ENCODE measurements around the gene HSD17B1.

Gene HSD17B1

GRCh38 chr17:42568341-42569111 lies 15.8 kb downstream of the HSD17B1 start:
- DNase-seq = no peak

- no peak for DNase-seq
Measured at GRCh38 chr17:42571435-42572225, 18.9 kb downstream of the HSD17B1 start.

GRCh38 chr17:42573095-42573494 lies 20.4 kb downstream of the HSD17B1 start:
- no peak for DNase-seq

GRCh38 chr17:42574463-42574862 lies 21.7 kb downstream of the HSD17B1 start:
- DNase-seq = no peak

GRCh38 chr17:42577140-42577531 lies 24.4 kb downstream of the HSD17B1 start:
- no peak for DNase-seq

- peak; percentile 91 to 93 for DNase-seq
Measured at GRCh38 chr17:42577532-42578281, 25.0 kb downstream of the HSD17B1 start, which contains the start of gene PSMC3IP. Gene PSMC3IP, minus strand, starts transcription at chr17:42577729. Its CDS starts 43 bp downstream, at chr17:42577686.

GRCh38 chr17:42578282-42578869 lies 25.7 kb downstream of the HSD17B1 start:
- peak; percentile 72 to 73 for DNase-seq

GRCh38 chr17:42579794-42580551 lies 27.2 kb downstream of the HSD17B1 start:
- DNase-seq = no peak

- no peak for DNase-seq
Measured at GRCh38 chr17:42581744-42582270, 29.1 kb downstream of the HSD17B1 start.

- DNase-seq = no peak
Measured at GRCh38 chr17:42584880-42585279, 32.2 kb downstream of the HSD17B1 start.

- no peak for DNase-seq
Measured at GRCh38 chr17:42585353-42585752, 32.6 kb downstream of the HSD17B1 start.

GRCh38 chr17:42586514-42587230 lies 33.9 kb downstream of the HSD17B1 start:
- no peak for DNase-seq

GRCh38 chr17:42590886-42591285 lies 38.2 kb downstream of the HSD17B1 start:
- no peak for DNase-seq

GRCh38 chr17:42591411-42591810 lies 38.7 kb downstream of the HSD17B1 start:
- DNase-seq = no peak

GRCh38 chr17:42596386-42596785 lies 43.7 kb downstream of the HSD17B1 start:
- DNase-seq = no peak

- no peak for DNase-seq
Measured at GRCh38 chr17:42598905-42599304, 46.2 kb downstream of the HSD17B1 start.

- no peak for DNase-seq
Measured at GRCh38 chr17:42603318-42603717, 50.6 kb downstream of the HSD17B1 start.
